HCT116 (cell line): ENCODE data around the gene COA1.

ENCODE experiments used
- CTCF ChIP-seq, 3 experiments: fragments of 200-600 bp in 1 of 3; sonication (generic) in 1 of 3; IDR thresholded peaks in 2 of 3; conservative IDR thresholded peaks in 1 of 3; 2 replicates each; pipeline ENCODE4 v1.5.1; 2012 to 2017; ENCODE audit warnings: low read depth in 2 of 3, low read length in 2 of 3, antibody characterized with exemption in 1 of 3, borderline replicate concordance in 1 of 3, control low read depth in 1 of 3, mild to moderate bottlenecking in 1 of 3, mixed read lengths in 1 of 3, mixed run types in 1 of 3, moderate library complexity in 1 of 3; ENCODE audit not compliant: insufficient read depth in 1 of 3
- POLR2A ChIP-seq: IDR thresholded peaks from 2 replicates; pipeline ENCODE4 v1.7.0; 2011; ENCODE audit warnings: borderline replicate concordance; ENCODE audit not compliant: insufficient read depth, insufficient read length; ENCODE audit errors: extremely low read depth
- POLR2AphosphoS5 ChIP-seq: IDR thresholded peaks from 2 replicates; pipeline ENCODE4 v1.6.1; 2011; ENCODE audit warnings: mild to moderate bottlenecking, low read depth, low read length, moderate library complexity
- RAD21 ChIP-seq: IDR thresholded peaks from 2 replicates; pipeline ENCODE4 v1.6.1; 2012; ENCODE audit warnings: low read depth, mild to moderate bottlenecking
- REST ChIP-seq: IDR thresholded peaks from 2 replicates; pipeline ENCODE4 v1.6.1; 2012; ENCODE audit warnings: low read depth
- ZFX ChIP-seq: fragments of 450-650 bp; IDR thresholded peaks from 2 replicates; pipeline ENCODE4 v1.6.1; 2017

DNA sequence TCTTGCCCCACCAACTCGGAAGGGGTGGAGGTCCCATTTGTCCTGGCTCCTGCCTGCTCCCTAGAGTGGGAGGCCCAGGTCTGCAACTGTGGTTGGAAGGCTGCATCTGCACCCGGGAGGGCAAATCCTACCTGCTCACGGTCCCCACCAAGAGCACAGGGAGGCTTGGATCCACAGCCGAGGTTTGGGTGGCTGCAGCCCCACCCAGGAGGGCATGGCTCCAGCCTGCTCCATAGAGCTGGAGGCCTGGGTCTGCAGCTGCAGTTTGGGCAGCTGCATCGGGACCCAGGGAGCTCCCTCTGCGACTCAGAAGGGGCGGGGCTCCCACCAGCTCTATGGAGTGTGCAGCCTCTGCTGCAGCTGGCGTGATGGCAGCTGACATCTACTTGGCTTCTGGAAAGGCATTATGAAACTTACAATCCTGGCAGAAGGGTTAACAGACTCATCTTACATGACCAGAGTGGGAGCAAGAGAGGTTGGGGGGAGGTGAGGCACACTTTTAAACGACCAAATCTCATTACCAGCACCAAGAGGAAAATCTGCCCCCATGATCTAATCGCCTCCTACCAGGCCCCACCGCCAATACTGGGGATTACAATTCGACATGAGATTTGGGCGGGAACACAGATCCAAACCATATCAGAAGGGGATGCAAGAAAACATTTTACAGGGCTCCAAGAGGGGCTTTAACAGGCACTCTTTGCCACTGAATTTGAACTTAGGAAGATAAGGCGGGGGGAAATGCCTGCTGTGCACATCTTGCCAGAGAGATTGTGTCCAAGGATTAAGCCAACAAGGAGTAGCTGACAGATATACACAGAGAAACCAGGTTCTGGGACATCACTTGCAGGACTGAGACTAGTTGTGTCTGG is 20.9 kb upstream of the COA1 start:
- no peak for TF ChIP-seq ZFX
- no peak for TF ChIP-seq POLR2A
- no peak for TF ChIP-seq POLR2AphosphoS5
- no peak for TF ChIP-seq CTCF (IDR thresholded peaks at IDR 0.05 in 2 of 3, conservative IDR thresholded peaks at IDR 0.05 in 1 of 3; ENCODE audit: borderline replicate concordance in 1 of 3, insufficient read depth in 1 of 3, low read depth in 2 of 3, low read length in 2 of 3)
- no peak for TF ChIP-seq REST
- no peak for TF ChIP-seq RAD21
